Measurements from ENCODE around the gene SLC44A3.
A peak's percentile ranks its signal among the peaks of the same experiment; 100 is the strongest.
"Not testable (repeated sequence)": the region's sequence is repeated elsewhere in the genome, so short reads cannot be mapped to it uniquely, and the experiment has no call there.

The SLC44A3 gene

DNA sequence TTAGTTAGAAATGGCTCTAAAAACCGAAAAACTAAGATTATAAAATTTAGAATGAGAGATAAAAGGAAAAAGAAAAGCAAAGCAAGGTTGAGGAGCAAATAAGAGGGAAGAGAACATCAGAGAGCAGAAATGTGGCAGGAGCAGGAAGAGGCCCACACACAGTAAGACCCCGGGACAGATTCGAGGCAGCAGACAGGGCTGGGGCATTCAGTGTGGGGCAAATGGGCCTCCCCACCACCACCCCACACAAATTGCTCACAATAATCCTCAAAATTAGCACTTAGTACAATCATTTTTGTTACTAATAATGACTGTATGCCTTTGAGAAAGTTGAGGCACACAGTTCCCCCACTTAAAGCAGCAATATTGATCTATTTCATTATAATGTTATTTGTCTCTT lies 17.1 kb upstream of the SLC44A3 start:
- DNase-seq: no peak

DNA sequence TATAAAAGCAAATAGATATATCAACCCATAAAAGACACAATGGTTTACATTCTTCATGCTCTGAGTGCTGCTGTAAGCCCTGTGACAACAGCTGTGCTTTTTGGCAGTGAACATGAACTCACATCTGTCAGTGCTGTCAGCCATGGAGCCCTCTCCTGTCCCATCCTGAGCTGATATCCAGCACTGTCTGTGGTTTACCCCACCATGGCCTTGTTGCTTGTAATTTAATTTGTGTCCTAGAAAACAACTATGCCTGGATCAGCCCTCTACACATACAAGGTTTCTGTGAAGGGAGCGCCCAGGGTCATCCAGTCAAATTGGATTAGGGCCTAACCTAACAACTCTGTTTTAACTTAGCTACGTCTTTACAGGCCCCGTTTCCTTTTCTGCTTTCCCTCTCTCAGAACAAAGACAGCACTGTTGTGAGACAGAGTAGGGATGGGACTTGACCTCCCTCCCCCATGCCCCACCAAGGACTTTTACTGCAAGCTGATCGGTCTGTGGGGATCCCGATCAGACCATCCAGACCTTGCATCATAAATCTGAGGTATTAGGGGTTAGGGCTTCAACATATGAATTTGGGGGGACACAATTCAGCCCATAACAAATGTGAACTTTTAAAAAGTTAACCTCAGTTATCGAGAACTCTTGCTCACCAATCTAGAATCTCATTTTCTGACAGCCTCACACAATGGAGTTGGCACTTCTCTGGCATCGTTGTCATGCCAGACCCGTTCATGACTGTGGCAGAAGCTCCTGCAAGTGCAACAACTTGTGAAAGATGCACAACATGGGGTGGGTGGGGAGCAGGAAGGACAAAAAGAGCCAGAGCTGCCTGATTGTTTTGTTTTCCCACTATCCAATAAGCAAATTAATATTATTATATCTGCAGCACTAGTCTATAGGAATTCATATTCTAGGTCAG lies 16.4 kb upstream of the SLC44A3 start:
- DNase-seq: peak; percentile 48

DNA sequence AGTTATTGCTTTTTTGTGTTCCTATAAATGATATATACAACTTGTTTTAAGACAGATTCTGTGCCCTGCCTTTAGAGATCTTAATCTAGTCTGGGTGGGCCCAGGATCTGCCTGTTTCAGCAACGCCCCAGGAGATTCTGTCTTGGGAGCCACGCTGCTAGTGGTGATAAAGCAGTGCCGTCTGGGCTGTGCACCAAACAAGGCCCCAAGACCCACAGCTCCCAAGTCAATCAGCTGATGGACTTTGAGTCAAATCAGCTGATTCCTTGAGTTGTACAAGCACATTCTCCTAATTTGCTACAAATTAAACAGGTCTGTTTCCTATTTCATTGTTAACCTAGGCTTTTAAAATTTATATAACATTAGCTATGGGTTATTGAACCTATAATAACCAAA lies 15.7 kb upstream of the SLC44A3 start:
- no peak for DNase-seq

DNA sequence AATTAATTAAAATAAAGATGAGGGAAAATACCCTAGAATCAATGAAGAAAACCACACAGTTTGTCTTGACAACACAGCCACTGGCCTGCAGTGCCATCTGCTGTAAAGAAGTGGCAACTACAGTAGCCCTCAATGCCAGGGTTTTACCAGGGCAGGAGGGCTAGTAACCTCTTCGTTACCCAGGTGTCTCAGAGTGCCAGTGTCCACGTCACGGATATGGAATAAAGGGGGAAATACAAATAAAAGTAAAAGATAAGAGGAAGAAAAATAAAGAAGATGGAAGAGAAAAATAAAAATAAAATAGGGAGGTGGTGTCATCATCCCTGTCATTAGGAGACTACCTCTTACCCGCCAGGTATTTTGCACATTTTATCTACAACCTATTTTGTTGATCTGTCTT lies 14.2 kb upstream of the SLC44A3 start:
- DNase-seq: peak; percentile 57

DNA sequence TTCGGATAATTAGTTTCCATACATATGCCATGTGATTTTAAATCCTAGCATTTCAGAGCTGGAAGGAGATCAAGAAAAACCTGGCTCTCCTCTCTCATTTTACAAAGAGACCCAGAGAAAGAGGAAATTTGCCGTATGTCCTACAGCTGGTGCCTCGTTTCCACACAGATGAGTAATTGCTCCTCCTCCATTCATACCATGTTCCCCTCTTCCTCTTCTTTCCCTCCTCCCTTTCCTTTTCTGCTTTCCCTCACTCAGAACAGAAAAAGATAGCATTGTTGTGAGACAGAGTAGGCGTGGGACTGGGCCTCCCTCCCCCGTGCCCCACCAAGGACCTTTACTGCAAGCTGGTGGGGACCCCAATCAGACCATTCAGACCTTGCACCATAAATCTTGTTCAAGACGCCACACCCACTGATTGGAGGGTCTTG lies 13.7 kb upstream of the SLC44A3 start:
- peak; percentile 77 for DNase-seq

DNA sequence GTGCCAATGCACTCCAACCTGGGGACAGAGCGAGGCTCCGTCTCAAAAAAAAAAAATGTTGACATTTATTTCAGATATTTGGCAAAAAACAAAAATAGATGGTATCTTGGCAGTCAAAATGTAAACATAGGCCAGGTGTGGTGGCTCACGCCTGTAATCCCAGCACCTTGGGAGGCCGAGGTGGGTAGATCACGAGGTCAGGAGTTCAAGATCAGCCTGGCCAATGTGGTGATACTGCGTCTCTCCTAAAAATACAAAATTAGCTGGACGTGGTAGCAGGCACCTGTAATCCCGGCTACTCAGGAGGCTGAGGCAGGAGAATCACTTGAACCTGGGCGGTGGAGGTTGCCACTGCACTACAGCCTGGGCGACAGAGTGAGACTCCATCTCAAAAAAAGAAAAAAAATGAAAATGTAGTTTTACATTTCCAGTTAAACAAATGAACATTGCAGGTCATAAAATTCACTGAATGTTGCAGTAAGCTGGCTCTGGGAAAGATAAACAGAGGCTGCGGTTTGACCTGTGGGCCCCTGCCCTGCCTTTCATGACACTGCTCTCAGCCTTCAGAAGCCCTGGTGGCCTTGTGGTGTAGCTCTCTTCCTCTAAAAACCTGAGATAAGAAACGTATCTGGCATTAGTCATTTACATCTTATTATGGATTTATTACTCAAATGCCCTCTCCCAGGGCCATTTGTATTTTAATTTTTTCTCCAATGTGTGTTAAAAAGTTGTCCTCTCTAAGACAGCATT lies 12.2 kb upstream of the SLC44A3 start:
- no peak for DNase-seq

DNA sequence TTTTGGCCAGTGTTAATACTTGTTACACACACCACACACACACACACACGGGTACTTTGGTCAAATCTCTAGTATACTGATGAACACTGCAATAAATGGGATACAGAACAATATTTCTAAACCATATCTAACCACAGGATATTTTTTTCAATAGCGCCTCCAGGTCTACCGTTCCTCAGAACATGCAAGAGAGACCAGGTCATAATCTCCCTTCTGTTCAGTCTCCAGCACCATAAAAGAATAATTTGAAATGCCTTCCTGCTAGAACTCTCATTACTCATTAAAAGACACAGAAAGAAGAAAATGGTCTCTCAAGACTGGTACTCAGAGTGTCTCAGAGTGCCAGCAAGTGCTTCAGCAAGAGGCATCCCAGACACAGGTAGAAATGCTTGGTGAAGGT lies 11.5 kb upstream of the SLC44A3 start:
- DNase-seq: no peak

DNA sequence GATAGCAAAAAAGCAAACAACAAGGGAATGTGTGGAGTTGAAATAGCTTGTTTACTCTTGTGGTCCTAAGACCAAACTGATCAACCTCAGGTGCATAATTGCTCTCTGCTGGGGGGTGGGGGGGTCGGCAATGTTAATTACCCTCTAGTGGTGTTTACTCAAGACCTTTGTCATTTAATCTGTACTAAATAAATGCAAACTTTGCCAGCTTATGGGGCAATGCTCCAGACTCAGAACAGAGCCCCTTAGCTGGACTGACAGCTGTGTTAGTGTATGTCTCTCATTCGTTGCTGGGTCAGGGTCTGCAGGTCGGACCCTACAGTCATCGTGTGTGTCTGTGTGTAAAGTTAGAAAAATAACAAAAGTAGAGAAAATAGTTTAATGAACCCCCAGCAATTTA lies 7.2 kb upstream of the SLC44A3 start:
- DNase-seq: no peak

DNA sequence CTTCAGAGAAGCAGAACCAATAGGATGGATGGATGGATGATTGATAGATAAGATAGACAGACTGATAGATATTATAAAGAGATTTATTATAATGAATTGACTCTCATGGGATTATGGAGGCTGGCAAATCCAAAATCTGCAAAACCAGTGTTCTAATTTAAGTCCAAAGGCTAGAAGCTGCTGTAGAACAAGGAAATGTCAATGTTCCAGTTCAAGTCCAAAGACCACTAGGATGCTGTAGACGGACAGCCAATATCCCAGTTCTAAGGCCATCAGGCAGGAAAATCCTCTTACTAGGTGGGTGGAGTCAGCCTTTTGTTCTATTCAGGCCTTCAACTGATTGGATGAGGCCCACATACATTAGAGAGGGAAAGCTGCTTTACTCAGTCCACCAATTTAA lies 4.1 kb upstream of the SLC44A3 start:
- no peak for DNase-seq

DNA sequence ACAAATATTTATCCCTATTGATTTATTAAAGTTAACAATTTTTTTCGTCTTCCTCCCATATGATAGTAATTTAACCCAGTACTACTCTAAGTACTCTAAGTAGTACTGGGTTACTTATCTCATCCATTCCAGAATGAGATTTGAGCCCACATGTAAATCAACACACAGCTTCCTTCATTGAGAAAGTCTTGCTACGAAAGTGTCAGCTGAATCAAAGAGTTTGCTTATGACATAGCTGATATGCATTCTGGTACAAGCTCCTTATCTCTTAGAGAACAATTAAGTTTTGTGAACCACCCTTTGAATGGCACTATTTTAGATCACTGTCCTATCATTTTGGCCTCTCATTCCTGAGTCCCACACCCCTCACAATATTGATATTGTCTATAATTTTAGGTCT lies 2.4 kb upstream of the SLC44A3 start:
- no peak for DNase-seq

DNA sequence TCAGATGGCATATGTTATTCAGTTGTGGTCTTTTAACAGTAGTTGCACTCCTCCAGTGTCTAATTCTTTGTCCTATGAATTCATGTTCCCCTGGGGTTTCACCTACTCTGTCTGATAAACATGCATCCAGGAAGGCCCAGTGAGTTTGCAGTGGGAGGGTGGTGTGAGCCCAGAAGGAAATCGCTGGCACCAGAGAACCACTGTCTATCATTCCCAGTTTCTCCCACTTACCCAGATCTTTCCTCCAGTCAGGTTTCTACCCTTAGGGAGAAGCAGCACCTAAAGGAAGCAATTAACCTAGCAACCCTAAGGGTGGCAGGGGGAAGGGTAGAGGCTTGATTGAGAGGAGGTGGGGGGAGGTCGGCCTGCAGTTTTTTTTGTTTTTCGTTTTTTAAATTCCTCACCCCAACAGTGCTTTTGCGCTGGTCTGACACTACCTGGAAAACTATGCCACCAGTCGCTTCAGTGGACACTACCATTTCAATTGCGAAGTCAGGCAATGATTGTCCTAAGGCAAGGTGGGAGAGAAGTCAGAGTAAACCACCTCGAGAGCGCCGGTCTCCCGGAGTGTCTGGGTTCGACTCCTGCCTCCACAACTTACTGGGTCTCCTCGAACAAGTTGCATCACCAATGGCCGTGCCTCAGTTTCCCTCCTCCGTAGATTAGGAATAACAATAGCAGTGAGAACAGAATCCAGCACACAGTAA lies 766 bp upstream of the SLC44A3 start:
- no peak for DNase-seq

DNA sequence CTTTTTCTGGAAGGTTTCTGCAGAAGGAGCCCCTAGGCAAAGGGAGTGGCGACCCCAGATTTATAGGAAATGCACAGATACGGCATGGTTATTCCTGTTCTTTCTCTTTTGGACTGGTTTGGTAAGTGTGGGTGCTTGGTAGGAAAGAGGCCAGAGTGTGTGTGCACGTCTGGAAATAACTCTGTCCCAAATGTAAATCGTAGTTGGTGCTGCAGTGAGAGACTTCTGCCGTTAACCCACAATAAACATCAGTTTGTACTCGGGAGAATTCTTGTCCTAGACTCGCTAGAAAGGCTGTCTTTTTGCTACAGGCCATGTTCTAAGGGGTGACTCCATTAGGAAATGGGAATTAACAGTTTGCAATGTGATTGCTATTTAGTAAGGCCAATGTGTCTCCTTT lies 779 bp downstream of the SLC44A3 start:
- no peak for DNase-seq

DNA sequence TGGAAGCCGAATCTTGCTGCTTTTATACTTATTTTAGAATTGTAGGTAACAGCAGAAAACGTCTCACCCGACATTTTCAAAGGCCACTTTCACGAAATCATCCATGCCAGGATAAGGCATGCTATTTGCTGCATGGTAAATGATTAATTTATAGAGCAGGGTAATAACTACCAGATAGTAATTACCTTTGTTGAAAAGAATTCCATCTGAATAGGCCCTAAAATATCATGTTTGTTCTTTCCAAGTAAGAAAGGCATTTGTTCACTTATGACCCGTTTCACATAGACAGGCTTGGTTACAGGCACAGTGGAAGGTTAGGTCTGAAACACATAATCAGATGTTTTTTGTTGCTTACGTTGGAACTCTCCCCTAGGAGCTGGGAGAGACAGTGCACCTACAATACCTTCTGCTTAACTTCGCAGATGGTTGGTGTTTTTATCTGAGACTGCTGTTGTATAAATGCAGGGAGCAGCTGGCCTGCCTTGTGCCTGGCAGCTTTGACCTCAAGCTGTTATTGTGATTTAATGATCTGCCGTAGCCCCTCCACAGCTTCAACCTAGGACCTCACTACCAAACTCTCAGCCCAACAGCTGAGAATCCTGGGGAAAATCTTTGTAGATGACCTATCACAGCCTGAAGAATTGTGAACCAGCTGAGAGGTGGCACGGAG lies 1.6 kb downstream of the SLC44A3 start:
- DNase-seq: no peak

DNA sequence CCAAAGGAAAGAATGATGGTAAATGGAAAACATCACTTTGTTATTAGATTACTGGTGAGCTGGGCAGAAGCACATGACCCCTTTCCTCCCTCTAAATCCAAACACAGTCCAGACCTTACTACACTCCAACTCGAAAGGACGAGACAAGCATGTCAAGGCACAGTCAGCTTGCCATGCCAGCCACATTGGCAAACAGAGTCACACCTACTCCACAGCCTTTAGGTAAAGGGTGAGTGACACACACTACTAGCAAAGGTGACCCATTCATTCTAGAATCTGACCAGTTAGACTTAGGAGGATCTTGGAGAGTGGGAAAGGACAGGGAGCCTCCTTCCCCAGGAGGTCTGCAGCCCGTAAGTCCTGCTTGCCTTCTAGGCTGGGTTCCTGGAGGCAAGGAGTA lies 3.0 kb downstream of the SLC44A3 start:
- DNase-seq: no peak

DNA sequence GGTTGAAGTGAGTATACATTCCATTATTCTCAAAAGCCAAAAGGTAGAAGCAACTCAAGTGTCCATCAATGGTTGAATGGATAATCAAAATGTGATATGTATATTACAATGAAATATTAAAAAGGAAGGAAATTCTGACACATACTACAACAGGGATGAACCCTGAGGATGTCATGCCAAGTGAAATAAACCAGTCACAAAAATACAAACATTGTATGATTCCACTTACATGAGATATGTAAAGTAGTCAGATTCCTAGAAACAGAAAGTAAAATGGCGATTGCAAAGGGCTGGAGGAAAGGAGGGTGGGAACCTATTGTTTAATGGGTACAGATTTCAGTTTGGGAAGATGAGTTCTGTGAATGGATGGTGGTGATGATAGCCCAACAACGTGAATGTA lies 5.8 kb downstream of the SLC44A3 start:
- no peak for DNase-seq

DNA sequence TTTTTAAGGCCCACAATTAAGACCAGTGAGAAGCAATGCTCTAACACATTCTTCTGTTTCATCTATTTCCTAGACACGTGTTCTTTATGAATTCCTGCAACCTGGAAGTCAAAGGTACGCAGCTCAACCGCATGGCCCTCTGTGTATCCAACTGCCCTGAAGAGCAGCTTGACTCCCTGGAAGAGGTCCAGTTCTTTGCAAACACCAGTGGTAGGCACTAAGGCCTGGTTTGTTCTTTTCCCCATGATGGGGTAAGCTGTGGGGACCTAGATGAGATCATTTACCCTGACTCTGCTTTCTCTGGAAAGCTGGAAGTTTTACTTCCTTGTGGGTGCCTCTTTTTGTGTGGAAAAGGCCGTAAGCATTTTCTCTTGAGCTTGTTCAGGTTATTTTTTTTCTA lies 7.3 kb downstream of the SLC44A3 start:
- no peak for DNase-seq

DNA sequence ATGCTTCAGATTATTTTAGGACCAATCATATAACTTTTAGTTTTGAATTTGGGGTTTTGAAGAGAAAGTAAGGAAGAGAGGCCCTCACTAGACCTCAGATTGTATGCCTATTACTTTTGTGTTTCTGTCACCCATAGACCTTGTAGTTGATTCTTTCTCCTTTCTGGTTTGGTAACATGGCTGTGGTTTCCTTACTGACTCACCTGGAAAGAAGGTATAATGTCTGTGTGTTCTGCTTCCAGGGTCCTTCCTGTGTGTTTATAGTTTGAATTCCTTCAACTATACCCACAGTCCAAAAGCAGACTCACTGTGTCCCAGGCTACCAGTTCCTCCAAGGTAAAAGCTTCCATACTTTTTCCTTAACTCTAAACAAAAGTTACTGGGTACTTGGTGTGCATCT lies 8.1 kb downstream of the SLC44A3 start:
- DNase-seq: no peak

DNA sequence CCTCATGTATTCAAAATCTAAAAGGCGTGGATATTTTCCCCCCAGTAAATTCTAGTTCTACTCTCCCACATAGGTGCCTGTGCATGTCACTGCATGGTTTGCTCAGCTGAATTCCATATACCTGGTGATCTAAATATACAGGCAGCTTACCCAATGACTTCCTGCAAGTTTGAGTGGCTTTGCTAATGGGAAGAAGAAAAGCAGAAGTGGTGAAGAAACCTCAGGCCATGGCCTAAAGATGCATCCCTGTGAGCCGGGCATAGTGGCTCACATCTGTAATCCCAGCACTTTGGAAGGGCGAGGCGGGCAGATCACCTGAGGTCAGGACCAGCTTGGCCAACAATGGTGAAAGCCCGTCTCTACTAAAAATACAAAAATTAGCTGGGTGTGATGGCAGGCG lies 11.5 kb downstream of the SLC44A3 start:
- DNase-seq: no peak

DNA sequence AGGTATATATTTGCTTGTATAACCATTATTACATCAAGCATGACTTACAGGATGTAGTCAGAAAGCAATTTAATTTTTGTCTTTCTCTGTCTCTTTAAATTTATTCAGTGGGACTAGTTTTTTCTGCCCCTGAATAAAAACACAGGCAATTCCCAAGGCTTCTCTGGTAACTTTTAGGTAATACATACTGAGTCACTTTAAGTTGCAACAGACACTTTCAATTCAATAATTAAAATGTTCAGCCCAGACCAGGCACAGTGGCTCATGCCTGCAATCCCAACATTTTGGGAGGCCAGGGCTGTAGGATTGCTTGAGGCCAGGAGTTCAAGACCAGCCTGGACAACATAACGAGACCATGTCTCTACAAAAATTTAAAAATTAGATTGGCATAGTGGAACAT lies 12.3 kb downstream of the SLC44A3 start:
- DNase-seq: peak; percentile 13

DNA sequence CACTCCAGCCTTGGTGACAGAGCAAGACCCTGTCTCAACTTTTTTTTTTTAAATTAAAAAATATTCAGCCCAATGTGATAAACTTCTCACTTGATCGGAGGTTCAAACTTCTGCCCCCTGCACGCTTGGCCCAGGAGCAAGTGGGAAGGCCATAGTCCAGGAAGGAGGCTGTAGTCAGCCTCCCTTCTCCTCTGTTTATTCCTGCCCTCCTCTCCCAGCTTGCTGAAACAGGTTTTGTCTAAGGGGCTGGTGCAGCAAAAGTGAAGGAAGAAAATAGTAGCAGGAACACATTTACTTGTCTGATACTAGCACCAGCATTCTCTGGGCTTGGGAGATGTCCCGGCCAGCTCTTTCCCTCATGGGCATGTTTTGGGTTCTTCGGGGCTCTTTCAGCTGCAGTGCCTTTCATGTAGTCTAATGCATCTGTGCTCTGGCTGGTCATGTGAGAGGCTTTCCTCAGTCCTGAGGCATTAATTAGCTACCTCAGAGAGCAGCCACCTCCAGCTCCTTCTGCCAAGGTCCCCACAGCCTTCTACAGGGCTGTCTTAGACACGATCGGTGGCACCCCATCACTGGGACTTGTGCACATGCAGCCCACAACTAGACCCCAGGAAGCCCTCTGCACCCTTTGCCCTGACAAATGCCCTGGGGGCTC lies 12.9 kb downstream of the SLC44A3 start:
- DNase-seq: no peak

DNA sequence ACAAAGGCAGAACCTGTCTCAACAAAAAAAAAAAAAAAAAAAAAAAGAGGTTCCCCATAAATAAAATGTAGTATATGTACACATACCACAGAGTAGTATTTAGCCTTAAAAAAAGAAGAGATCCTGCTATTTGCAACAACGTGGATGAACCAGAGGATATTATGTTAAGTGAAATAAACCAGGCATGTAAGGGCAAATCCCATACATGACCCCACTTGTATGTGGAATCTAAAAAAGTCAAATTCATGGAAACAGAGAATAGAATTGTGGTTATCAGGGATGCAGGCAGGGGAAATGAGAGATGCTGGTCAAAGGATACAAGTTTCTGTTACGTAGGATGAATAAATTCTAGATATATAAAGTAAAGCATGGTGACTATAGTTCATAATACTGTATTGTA lies 16.7 kb downstream of the SLC44A3 start:
- DNase-seq: no peak

DNA sequence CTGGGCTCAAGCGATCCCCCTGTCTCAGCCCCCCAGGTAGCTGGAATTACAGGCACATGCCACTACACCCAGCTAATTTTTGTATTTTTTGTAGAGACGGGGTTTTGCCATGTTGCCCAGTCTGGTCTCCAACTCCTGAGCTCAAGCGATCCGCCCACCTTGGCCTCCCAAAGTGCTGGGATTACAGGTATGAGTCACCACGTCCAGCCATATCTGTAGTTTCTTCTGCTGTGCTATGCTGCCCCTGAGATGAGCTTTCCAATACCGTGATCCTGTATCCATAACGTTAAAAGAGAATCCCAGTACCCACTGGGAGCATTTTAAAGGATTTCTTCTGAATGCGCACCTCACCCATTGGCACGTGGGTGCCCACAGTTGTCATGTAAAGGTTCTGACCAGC lies 20.2 kb downstream of the SLC44A3 start:
- DNase-seq: not testable (repeated sequence)

DNA sequence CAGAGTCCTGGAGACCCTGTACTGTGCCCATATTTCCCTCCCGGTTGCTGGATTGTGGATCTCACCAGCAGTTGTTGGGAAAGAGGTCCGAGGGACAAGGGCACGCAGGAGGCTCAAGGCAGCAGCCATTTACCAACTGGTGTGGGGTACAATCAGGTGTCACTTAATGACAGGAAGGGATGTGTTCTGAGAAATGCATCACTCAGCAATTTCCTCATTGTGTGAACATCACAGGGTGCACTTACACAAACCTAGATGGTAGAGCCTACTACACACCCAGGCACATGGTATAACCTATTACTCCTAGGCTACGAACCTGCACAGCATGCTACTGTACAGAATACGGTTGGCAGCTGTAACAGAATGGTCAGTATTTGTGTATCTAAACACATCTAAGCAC lies 20.7 kb downstream of the SLC44A3 start:
- no peak for DNase-seq
